ENCODE results near the gene DUSP9.

- no peak for TF ChIP-seq EZH2 (IDR thresholded peaks at IDR 0.05; ENCODE audit: borderline replicate concordance, insufficient read depth, low read length, poor library complexity, severe bottlenecking)
- no peak for TF ChIP-seq EP300 (conservative IDR thresholded peaks at IDR 0.05; ENCODE audit: poor library complexity, severe bottlenecking)
- TF ChIP-seq CTCF (IDR thresholded peaks at IDR 0.05; ENCODE audit: poor library complexity, severe bottlenecking), result no peak
- TF ChIP-seq REST (IDR thresholded peaks at IDR 0.05; ENCODE audit: borderline replicate concordance), result no peak
Measured at GRCh38 chrX:153649178-153649914, 2.3 kb downstream of the DUSP9 start.

Measured in neural cell (in vitro differentiated cells).